Activated CD8-positive, alpha-beta memory T cell treated with anti-CD3 and anti-CD28 coated beads, Interleukin-2, amount 50 U/mL, for 1 hour (primary cell): ENCODE data around the gene PRRT1.
"Not testable (repeated sequence)": the region's sequence is repeated elsewhere in the genome, so short reads cannot be mapped to it uniquely, and the experiment has no call there.

Experiments
- DNase-seq: peaks from one replicate; pipeline ENCODE4 v3.0.0-alpha.2; 2020; ENCODE audit errors: extremely low read depth

PRRT1 gene

DNA sequence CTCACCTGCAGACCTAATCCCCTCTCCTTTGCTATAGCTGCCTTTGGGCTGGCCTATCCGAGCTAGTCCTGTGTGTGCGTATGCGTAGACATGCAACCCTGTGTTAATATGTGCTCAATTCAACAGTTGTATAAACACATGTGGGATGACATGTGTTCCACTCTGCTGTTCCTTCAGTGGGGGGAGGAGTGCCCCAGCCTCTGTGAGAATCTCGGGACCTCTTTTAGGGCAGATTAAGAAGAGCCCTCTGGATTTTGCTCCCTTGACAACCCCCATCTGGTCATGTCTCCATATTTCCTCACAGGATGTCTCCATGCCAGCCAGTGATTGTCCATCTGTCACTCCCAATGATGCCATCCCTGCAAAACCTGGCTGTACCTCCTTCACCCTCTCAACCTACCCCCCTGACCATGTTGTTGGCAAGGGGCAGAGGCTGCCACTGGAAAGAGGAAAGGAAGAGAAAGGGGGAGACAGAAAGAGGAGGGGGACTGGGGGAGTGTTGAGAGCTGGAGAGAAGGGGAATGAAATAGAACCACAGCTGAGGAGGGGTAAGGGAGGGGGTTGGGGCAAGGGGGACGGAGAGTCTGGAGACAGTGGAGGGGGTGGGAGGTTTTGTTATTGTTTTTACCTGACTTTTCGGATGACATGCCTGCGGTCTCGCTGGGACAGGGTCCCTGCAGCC, 417 bp downstream of the PRRT1 start:
- DNase-seq: no peak

DNA sequence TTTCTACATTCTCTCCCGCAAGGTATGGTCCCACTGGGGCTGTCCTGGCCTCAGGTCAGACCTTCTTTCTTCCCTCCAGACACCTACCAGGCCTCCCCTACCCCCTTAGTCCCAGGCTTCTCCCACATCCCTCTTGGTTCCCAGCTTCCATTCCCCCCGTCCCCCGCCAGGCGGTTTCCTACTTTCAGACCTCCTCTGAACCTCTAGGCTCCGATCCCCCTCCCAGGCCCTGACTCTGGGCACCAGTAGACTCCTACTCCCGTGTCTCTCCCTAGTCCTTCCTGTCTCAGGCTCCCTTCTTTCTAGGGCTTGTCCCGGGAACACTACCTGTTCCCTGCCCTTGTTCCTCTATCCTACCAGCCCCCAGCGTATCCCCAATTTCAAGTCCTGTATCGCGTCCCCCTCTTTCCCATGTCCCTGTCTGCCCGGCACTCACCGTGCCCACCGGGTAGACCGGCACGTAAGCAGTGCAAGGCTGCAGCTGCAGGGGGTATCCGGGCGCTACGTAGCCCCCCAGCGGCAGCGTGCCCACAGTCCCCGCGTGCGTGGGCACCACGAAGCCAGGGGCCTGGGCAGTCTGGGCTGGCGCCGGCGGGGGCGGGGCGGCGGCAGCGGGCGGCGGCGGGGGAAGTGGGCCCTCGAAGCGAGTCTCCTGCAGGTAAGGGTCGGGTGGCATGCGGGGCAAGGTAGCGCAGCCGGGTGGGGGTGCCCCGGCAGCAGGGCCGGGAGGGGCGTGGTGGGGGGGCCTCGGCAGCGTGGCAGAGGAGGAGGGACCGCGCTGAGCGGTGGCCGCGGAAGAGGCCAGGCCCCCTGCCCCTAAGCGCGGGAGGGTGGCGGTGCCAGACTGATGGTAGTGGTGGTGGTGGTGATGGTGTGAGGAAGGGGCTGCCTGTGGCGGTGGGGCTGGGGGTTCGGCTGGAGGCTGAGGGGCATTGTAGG, 1.5 kb downstream of the PRRT1 start:
- DNase-seq: no peak

DNA sequence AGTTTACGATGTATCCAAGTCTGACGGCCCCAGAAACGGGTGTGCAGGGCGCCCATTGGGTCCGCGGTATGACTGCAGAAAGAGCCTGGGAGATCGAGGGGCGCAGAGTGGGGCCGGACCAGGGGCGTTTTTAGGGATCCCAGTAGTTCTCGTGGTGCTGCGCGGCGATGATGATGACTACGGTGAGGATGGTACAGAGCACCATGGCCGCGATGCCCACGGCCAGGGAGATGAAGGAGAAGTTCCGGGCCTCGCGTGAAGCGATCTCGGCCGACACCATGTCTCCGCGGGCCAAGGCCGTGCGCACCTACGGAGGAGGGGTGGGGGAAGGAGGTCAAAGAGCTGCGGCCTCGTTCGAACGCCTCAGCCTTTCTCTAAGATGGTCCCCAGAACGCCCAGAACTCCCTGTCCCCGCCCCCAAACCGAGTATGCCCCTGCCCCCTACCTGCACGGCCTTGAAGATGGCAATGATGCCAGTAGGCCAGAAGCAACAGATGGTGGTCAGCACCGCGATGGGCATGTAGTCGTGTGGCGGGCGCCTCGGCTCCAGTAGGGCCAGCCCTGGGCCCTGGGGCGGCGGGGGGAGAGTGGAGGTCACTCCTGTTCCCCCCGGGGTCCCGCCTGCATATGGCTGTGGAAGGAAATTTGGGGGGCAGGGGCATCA, 2.5 kb downstream of the PRRT1 start:
- DNase-seq: no peak

GRCh38 chr6:32148289-32149091, 3.2 kb downstream of the PRRT1 start:
- no peak for DNase-seq

DNA sequence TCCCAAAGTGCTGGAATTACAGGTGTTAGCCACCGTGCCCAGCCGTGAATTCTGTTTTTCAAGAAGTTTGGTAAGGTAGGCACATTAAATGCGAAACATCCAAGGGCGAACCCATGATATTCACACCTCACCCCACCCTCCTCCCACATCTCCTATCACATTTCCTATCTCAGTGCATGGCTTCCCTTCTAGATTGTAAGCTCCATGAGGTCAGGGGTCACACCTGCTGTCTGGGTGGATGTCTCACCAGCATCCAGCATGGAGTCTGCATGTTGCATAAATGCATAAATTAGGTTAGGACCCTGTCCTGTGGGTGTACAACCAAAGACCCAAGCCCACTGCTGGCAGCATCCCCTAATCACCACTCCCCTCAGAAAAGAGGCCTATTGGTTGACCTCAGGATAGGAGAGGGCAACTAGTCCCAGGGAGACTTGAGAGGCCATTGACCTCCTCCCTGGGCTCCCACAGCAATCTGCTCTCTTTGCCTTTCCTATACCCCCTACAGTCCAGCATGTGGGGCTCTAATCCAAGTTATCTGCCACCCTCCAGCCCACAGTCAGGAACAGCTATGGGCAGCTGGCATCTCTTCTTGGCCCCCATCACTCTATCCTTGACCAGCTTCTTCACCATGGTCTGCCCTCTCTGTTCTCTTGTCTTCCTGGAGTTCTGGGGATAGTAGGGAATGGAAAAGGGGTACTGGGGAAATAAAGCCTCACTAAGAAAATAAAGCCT, 4.2 kb downstream of the PRRT1 start:
- no peak for DNase-seq

GRCh38 chr6:32146687-32147086, 5.1 kb downstream of the PRRT1 start:
- DNase-seq: no peak

- DNase-seq: no peak
Measured at GRCh38 chr6:32146287-32146686, 5.5 kb downstream of the PRRT1 start.

DNA sequence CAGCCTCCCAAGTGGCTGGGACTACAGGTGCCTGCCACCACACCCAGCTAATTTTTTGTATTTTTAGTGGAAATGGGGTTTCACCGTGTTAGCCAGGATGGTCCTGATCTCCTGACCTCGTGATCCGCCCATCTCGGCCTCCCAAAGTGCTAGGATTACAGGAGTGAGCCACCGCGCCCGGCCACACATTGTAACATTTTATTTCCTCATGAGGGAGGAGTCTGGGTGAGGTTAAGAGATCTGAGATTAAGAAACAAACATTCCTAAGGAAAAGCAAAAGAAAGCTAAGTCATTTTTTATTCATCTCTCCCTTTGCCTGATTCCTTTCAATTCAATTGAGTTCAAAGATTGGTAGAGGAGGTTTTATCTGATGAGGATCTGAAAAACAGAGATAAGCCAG, 7.5 kb downstream of the PRRT1 start:
- DNase-seq: not testable (repeated sequence)

DNA sequence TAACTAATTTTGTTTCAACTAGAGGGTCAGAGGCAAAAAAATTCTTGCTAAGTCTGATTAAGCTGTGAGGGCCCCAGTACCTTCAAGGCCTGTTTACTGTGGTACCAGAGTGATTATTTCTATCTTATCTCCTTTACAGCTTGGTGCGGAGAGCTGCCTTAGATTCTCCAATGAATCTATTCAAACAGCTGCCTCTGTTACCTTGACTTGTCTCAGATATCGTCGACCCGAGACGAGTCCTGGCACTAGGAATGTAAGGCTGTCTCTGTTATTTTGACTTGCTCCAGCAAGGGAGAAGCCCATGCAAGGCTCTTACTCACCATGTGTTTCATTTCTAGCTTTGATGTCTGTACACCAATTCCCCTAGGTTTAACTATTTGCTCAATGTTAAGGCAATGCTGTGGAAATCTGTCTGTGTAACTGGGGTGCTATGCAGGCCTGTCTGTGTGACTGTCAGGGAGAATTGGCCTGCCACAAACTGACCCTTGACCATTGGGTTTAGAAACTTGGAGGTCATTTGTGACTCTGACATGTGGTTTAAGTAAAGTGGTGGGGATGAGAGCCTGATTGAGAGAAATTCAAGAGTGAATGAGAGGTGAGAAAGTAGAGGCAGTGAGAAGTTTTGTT, 11.2 kb downstream of the PRRT1 start:
- no peak for DNase-seq

- no peak for DNase-seq
Measured at GRCh38 chr6:32139590-32139989, 12.1 kb downstream of the PRRT1 start.

DNA sequence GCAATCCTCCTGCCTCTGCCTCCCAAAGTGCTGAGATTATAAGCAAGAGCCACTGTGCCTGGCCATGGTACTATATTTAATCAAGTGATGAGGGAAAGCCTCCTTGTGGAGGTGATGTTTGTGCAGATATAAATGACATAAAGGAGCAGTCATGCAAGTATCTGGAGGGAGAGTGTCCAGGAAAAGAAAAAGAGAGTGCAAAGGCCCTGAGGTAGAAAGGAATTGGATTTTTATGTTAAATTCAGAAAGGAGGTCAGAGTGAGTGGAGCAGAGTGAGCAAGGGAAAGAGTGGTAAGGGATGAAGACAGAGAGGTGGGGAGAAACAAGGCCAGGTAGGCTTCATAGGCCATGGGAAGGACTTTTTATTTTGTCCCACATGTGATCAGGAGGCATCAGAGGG, 14.3 kb downstream of the PRRT1 start:
- no peak for DNase-seq

DNA sequence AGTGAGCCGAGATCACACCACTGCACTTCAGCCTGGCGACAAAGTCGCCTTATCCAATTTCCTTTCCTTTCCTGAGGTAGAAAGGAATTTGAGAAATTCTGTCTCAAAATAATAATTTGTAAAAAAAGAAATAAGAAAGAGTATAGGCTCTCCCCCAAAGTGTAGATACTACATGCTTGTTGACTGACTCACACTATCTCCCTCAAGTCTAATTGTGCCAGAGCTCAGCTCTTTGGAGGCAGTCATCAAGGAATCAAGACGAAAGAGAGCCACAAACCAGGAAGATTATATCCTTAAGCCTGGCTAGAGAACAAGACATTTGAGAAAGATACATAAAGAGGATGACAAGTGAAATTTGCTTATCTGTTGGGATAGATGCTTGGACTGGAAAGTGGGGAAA, 18.0 kb downstream of the PRRT1 start:
- DNase-seq: no peak

DNA sequence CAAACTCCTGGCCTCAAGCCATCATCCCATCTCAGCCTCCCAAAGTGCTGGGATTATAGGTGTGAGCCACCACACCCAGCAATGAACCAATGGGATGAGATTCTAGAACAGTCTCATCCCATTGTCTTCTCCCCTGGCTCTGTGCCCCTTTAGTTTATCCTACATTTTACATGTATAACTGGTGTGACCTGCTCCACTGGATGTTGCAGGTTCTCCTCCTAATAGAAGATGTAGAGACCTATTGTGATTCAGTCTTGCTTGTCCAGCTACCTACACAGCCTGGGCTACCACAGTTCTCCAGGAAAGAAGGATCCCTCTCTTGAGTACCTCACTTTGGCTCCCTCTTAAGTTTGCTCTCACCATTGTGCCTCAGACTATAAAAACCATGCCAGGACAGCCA, 19.6 kb downstream of the PRRT1 start:
- no peak for DNase-seq

- no peak for DNase-seq
Measured at GRCh38 chr6:32131439-32131948, 20.2 kb downstream of the PRRT1 start.

- no peak for DNase-seq
Measured at GRCh38 chr6:32129297-32130088, 22.2 kb downstream of the PRRT1 start.

DNA sequence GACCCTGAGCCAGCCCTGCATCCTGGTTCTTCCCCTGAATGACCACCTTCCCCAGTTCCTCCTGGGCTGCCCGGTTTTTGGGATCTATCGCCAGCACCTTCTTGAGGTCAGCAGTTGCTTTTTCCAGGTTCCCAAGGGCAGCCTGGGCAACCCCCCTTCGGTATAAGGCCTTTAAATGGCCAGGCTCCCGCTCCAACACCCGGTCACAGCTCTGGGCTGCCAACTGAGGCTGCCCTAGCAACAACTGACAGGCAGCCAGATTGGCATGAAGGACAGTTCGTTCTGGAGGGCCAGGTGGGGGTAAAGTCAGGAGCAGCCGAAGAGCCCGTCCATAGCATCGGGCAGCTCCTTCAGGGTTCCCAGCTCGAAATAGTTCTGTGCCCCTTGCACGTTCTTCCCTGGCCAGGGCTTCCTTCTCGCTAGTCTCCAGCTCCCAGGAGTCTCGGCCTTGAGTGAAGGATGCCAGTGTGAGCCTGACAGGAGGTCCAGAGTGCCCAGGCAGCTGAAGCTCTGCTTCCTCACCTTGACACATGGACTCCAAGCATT, 22.9 kb downstream of the PRRT1 start:
- no peak for DNase-seq

- peak; percentile 98 for DNase-seq
Measured at GRCh38 chr6:32127717-32128592, 23.8 kb downstream of the PRRT1 start, which contains the start of gene ATF6B. ATF6B (minus strand) TSS chr6:32128246; CDS start chr6:32128207, 39 bp downstream.

GRCh38 chr6:32127409-32127716, 24.4 kb downstream of the PRRT1 start:
- DNase-seq: no peak
